ENCODE data around the gene AP2M1. TPM values are rescaled to one million over a fixed set of nuclear protein-coding genes. Genes with fewer than 3 reads are reported as not detected.

Gene AP2M1
- polyA plus RNA-seq, 1 donor from 2014 or later = 551 TPM

- Histone ChIP-seq H3K36me3 (ENCODE audit: insufficient read depth, low read length) (peaks cover 11% of the 10 kb centered on the region), H3F3A (ENCODE audit: insufficient read depth, low read length, poor library complexity, severe bottlenecking) (no peaks in the 10 kb centered on the region), H3K9ac (ENCODE audit: low read length) (no peak overlapping the region), H2AFZ (ENCODE audit: low read depth, low read length) (no peak overlapping the region), H3K9me2 (ENCODE audit: insufficient read depth, low read length) (no peaks in the 10 kb centered on the region), H3K9me3 (ENCODE audit: low read length) (no peaks in the 10 kb centered on the region), H3K4me2 (ENCODE audit: low read length) (no peak overlapping the region), H3K27ac (ENCODE audit: low read length) (no peak overlapping the region), H3K79me2 (replicated peaks; ENCODE audit: insufficient read depth, low read length) (peaks cover 29% of the 10 kb centered on the region), H3K4me3 (ENCODE audit: low read length) (no peak overlapping the region), H4K20me1 (ENCODE audit: insufficient read depth) (peaks cover 6% of the 10 kb centered on the region), H3K27me3 (ENCODE audit: insufficient read depth, low read depth, low read length) (no peaks in the 10 kb centered on the region)
- TF ChIP-seq POLR2AphosphoS5 (IDR thresholded peaks at IDR 0.05) (no peak), RAD21 (conservative IDR thresholded peaks at IDR 0.05) (no peak), CTCF (IDR thresholded peaks at IDR 0.05; ENCODE audit: poor library complexity, severe bottlenecking) (no peak), EZH2 (IDR thresholded peaks at IDR 0.05; ENCODE audit: borderline replicate concordance, insufficient read depth, low read length, poor library complexity, severe bottlenecking) (no peak), EP300 (conservative IDR thresholded peaks at IDR 0.05; ENCODE audit: poor library complexity, severe bottlenecking) (no peak), SMC3 (conservative IDR thresholded peaks at IDR 0.05; ENCODE audit: poor library complexity) (no peak), MXI1 (conservative IDR thresholded peaks at IDR 0.05; ENCODE audit: poor library complexity, severe bottlenecking) (no peak), TAF1 (IDR thresholded peaks at IDR 0.05; ENCODE audit: low read depth) (no peak)
Observed at GRCh38 chr3:184180165-184180564, 5.5 kb downstream of the AP2M1 start.

- Histone ChIP-seq H3K9ac (ENCODE audit: low read length) (no peak overlapping the region), H2AFZ (ENCODE audit: low read depth, low read length) (no peak overlapping the region), H3K27ac (ENCODE audit: low read length) (no peak overlapping the region), H3F3A (ENCODE audit: insufficient read depth, low read length, poor library complexity, severe bottlenecking) (no peaks in the 10 kb centered on the region), H3K4me3 (ENCODE audit: low read length) (no peak overlapping the region), H3K4me2 (ENCODE audit: low read length) (no peak overlapping the region), H3K36me3 (ENCODE audit: insufficient read depth, low read length) (peaks cover 11% of the 10 kb centered on the region), H4K20me1 (ENCODE audit: insufficient read depth) (peaks cover 6% of the 10 kb centered on the region), H3K9me2 (ENCODE audit: insufficient read depth, low read length) (no peaks in the 10 kb centered on the region), H3K27me3 (ENCODE audit: insufficient read depth, low read depth, low read length) (no peaks in the 10 kb centered on the region), H3K79me2 (replicated peaks; ENCODE audit: insufficient read depth, low read length) (peaks cover 19% of the 10 kb centered on the region), H3K9me3 (ENCODE audit: low read length) (no peaks in the 10 kb centered on the region)
- TF ChIP-seq REST (IDR thresholded peaks at IDR 0.05; ENCODE audit: borderline replicate concordance) (no peak), EP300 (conservative IDR thresholded peaks at IDR 0.05; ENCODE audit: poor library complexity, severe bottlenecking) (no peak), MXI1 (conservative IDR thresholded peaks at IDR 0.05; ENCODE audit: poor library complexity, severe bottlenecking) (no peak), POLR2AphosphoS5 (IDR thresholded peaks at IDR 0.05) (no peak), CTCF (IDR thresholded peaks at IDR 0.05; ENCODE audit: poor library complexity, severe bottlenecking) (no peak), SMC3 (conservative IDR thresholded peaks at IDR 0.05; ENCODE audit: poor library complexity) (no peak), EZH2 (IDR thresholded peaks at IDR 0.05; ENCODE audit: borderline replicate concordance, insufficient read depth, low read length, poor library complexity, severe bottlenecking) (no peak), RAD21 (conservative IDR thresholded peaks at IDR 0.05) (no peak), TAF1 (IDR thresholded peaks at IDR 0.05; ENCODE audit: low read depth) (no peak)
Observed at GRCh38 chr3:184181596-184181995, 6.9 kb downstream of the AP2M1 start.
